IMR-90 (cell line): Measurements from ENCODE around the gene UQCC5. TPM values are rescaled to one million over a fixed set of nuclear protein-coding genes. Genes with fewer than 3 reads are reported as not detected.

Source experiments
- ATAC-seq: fragments of 200-7000 bp; cut with Tn5 transposase; 2 replicates; pipeline ENCODE4 v1.9.1; 2020; ENCODE audit warnings: low read depth, mild to moderate bottlenecking, moderate library complexity
- BruUV-seq: library from RNA; stranded (reverse); fragments of 400-500 nt; replicated peaks from 2 replicates; lab custom pipeline; 2021; lab: Mats Ljungman, UMichigan
- CTCF ChIA-PET: fragments of 300-600 bp; formaldehyde crosslinking; extraction: SDS; loops from one replicate; lab custom pipeline; 2021; ENCODE audit warnings: antibody characterized with exemption; lab: Yijun Ruan, JAX
- POLR2A ChIA-PET: fragments of 300-600 bp; sonication (Branson Sonifier 250); formaldehyde crosslinking; loops from one replicate; lab custom pipeline; 2022; ENCODE audit warnings: antibody characterized with exemption; ENCODE audit not compliant: unreplicated experiment; lab: Charles Lee
- DNase-seq: peaks from one replicate; pipeline ENCODE4 v3.0.0; 2013
- H2AFZ ChIP-seq: replicated peaks from 2 replicates; pipeline ENCODE3; 2013; ENCODE audit warnings: low read length, mild to moderate bottlenecking; ENCODE audit not compliant: poor library complexity
- H2AK5ac ChIP-seq: 2 replicates; pipeline ENCODE4 v1.6.1; 2013; ENCODE audit warnings: low read depth, low read length, inconsistent platforms
- H2AK9ac ChIP-seq: replicated peaks from 2 replicates; pipeline ENCODE3; 2013; ENCODE audit warnings: mild to moderate bottlenecking, low read depth, low read length, moderate library complexity; ENCODE audit not compliant: poor library complexity
- H2BK120ac ChIP-seq: 2 replicates; pipeline ENCODE4 v1.6.1; 2013; ENCODE audit warnings: low read depth, low read length, inconsistent platforms
- H2BK15ac ChIP-seq: 3 replicates; pipeline ENCODE4 v1.6.1; 2013; ENCODE audit warnings: low read depth, low read length, inconsistent platforms
- H2BK20ac ChIP-seq: 2 replicates; pipeline ENCODE4 v1.6.1; 2013; ENCODE audit warnings: low read depth, mild to moderate bottlenecking, inconsistent platforms, low read length, moderate library complexity
- H2BK5ac ChIP-seq: 2 replicates; pipeline ENCODE4 v1.6.1; 2013; ENCODE audit warnings: mild to moderate bottlenecking, low read depth, low read length, inconsistent platforms; ENCODE audit not compliant: poor library complexity, severe bottlenecking
- H3K14ac ChIP-seq: replicated peaks from 2 replicates; pipeline ENCODE4 v1.6.1; 2013; ENCODE audit warnings: low read depth, low read length, inconsistent platforms
- H3K18ac ChIP-seq: 2 replicates; pipeline ENCODE4 v1.6.1; 2013; ENCODE audit warnings: low read depth, low read length, control low read depth
- H3K23ac ChIP-seq: 2 replicates; pipeline ENCODE4 v1.6.1; 2013; ENCODE audit warnings: low read depth, low read length, inconsistent platforms
- H3K27ac ChIP-seq: 2 replicates; pipeline ENCODE4 v1.5.1; 2013; ENCODE audit warnings: mild to moderate bottlenecking, control low read depth, low read length; ENCODE audit not compliant: insufficient read depth
- H3K27me3 ChIP-seq: 2 replicates; pipeline ENCODE4 v1.6.1; 2013; ENCODE audit warnings: low read length; ENCODE audit not compliant: control insufficient read depth, insufficient read depth
- H3K36me3 ChIP-seq: 2 replicates; pipeline ENCODE4 v1.6.1; 2013; ENCODE audit warnings: low read length, mixed read lengths; ENCODE audit not compliant: control insufficient read depth, insufficient read depth
- H3K4ac ChIP-seq: 2 replicates; pipeline ENCODE4 v1.6.1; 2013; ENCODE audit warnings: low read depth, low read length, inconsistent platforms
- H3K4me1 ChIP-seq: 2 replicates; pipeline ENCODE4 v1.6.1; 2013; ENCODE audit warnings: low read length, mixed read lengths; ENCODE audit not compliant: control insufficient read depth, insufficient read depth
- H3K4me2 ChIP-seq: 2 replicates; pipeline ENCODE4 v1.6.1; 2013; ENCODE audit warnings: low read depth, mild to moderate bottlenecking, control low read depth, low read length, moderate library complexity
- H3K4me3 ChIP-seq: 2 replicates; pipeline ENCODE4 v1.5.1; 2013; ENCODE audit warnings: low read depth, mild to moderate bottlenecking, control low read depth, low read length, moderate library complexity; ENCODE audit not compliant: insufficient read depth
- H3K56ac ChIP-seq: 2 replicates; pipeline ENCODE4 v1.6.1; 2013; ENCODE audit warnings: low read length, inconsistent platforms; ENCODE audit not compliant: insufficient read depth; ENCODE audit errors: extremely low read depth
- H3K79me1 ChIP-seq, 2 experiments: 2 replicates each; pipeline ENCODE4 v1.6.1; 2013; ENCODE audit warnings: low read length in 2 of 2, inconsistent platforms in 1 of 2, low read depth in 1 of 2
- H3K9ac ChIP-seq: 2 replicates; pipeline ENCODE4 v1.6.1; 2013; ENCODE audit warnings: low read depth, low read length, control low read depth
- H3K9me1 ChIP-seq: 2 replicates; pipeline ENCODE4 v1.6.1; 2013; ENCODE audit warnings: low read length, inconsistent platforms; ENCODE audit not compliant: insufficient read depth
- H3K9me3 ChIP-seq: 2 replicates; pipeline ENCODE4 v1.6.1; 2013; ENCODE audit warnings: low read length; ENCODE audit not compliant: control insufficient read depth, insufficient read depth
- H4K20me1 ChIP-seq: 2 replicates; pipeline ENCODE4 v1.6.1; 2013; ENCODE audit warnings: low read length, inconsistent platforms; ENCODE audit not compliant: insufficient read depth
- H4K5ac ChIP-seq: 2 replicates; pipeline ENCODE4 v1.6.1; 2013; ENCODE audit warnings: mild to moderate bottlenecking, low read depth, low read length, control low read depth
- H4K8ac ChIP-seq, 2 experiments: 2 replicates each; pipeline ENCODE4 v1.6.1; 2013; ENCODE audit warnings: low read depth in 2 of 2, low read length in 2 of 2, control low read depth in 1 of 2, inconsistent platforms in 1 of 2
- H4K91ac ChIP-seq: 2 replicates; pipeline ENCODE4 v1.6.1; 2013; ENCODE audit warnings: low read depth, low read length, inconsistent platforms; ENCODE audit not compliant: insufficient read depth
- FOS ChIP-seq: fragments of 150-350 bp; IDR thresholded peaks from 2 replicates; pipeline ENCODE4 v1.6.1; 2016; ENCODE audit warnings: low read depth, low read length
- MXI1 ChIP-seq: IDR thresholded peaks from 2 replicates; pipeline ENCODE4 v1.6.1; 2012; ENCODE audit warnings: low read depth, mild to moderate bottlenecking, low read length, moderate library complexity, borderline replicate concordance
- WGBS, 2 experiments: methylation state at CpG; one replicate each; pipeline versions ENCODE4 v1.1.5 to v1.1.7; 2013; ENCODE audit warnings: missing lambda C conversion rate in 2 of 2; ENCODE audit not compliant: insufficient read length in 1 of 2; ENCODE audit errors: extremely low coverage in 2 of 2; 5-methylcytosine and 5-hydroxymethylcytosine counted together
- dilution Hi-C: fragments of 300-500 bp; cut with HindIII; formaldehyde crosslinking; loops from one replicate; pipeline ENCODE4 v1.14.3; 2018; ENCODE audit warnings: low sequenced_read_pairs; ENCODE audit not compliant: unreplicated experiment
- in situ Hi-C: fragments of 300-500 bp; cut with MboI; formaldehyde crosslinking; loops from 3 replicates; pipeline ENCODE4 v1.14.3; 2019; ENCODE audit warnings: low sequenced_read_pairs, inconsistent platforms, mixed read lengths
- intact Hi-C: fragments of 100-400 bp; cut with micrococcal nuclease; formaldehyde crosslinking; loops from 2 replicates; pipeline ENCODE4 v1.10.0; 2022
- polyA plus RNA-seq, 3 experiments: library from polyadenylated mRNA; depleted of rRNA; stranded (reverse); fragments of >200 nt; gene quantifications; 2 replicates each; pipeline ENCODE4 v1.2.3, GENCODE V29; 2012; ENCODE audit warnings: low replicate concordance in 1 of 3
- total RNA-seq: library from RNA; depleted of rRNA; stranded (reverse); fragments of >200 nt; gene quantifications from 2 replicates; pipeline ENCODE4 v1.2.3, GENCODE V29; 2012

UQCC5 gene
- total and polyA plus RNA-seq, 2 of the 4 experiments (the other 2 are of a cell fraction), result 1.1 to 16.9 TPM

DNA sequence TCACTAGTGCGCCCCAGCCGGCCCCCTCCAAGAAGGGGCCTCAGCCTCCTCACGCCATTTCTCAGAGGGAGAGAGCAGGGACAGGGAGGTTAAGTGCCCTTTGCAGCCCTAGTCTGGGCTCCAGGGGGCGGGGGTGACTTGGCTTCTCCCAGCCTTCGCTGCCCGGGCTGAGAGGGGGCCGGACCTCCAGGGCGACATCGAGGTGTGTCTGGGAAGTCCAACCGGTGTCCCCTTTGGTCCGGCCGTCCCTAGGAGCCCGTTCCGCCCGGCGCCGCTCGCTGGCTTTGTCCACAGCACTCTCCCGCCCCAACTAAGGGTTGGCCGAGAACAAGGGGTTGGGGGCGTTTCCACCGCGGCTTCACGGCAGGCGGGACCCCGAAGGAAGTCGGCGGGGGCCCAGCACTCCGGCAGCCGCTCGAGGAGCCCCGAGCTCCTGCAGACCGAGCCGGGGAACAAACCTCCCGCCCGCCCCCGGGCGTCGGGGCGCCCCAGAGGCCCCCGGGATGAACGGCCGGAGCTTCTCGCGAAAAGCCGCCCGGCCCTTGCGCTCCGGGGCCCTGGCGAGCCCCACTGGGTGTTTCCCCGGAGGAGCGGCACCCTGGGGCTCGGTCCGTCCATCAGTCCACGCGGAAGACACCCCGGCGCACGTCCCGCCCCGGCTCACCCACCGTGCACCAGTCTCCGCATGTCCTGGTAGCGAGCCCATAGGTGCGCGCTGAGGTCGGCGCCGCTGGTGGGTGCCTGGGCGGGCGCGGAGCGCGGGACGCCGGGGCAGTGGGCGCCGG is 3.4 kb upstream of the UQCC5 start:
- peak overlapping the region; percentile 78 for H2AK5ac ChIP-seq
- ChIA-PET POLR2A (no interaction called here), CTCF (no interaction called here)
- WGBS, 2 experiments, result 1% methylated on average over 17 of the region's 78 CpGs; no CpG with 5 or more reads in 1 of the 2 experiments
- H3K23ac ChIP-seq, result peak overlapping the region; percentile 46; the same call in 1 of the 2 replicates
- no peak overlapping the region for H3K18ac ChIP-seq
- H3K79me1 ChIP-seq, result peaks cover 28 to 85% of the 10 kb centered on the region in 2 experiments
- H3K9me1 ChIP-seq, result peaks cover 25% of the 10 kb centered on the region
- no peaks in the 10 kb centered on the region for H3K9me3 ChIP-seq
- intact Hi-C loops, result no loop called here
- H3K4me1 ChIP-seq, result peaks cover 32% of the 10 kb centered on the region
- peak overlapping the region; percentile 68 for H2AK9ac ChIP-seq
- DNase-seq (no peak), ATAC-seq (peak; percentile 1)
- H3K27ac ChIP-seq, result peak overlapping the region; percentile 72
- peak overlapping the region; percentile 61 for H2BK5ac ChIP-seq
- H2BK120ac ChIP-seq, result no peak overlapping the region
- H3K4me2 ChIP-seq, result peak overlapping the region; percentile 95
- H3K36me3 ChIP-seq, result peaks cover 11% of the 10 kb centered on the region
- 0 out of 2 replicates have a peak overlapping the region, but pooled peaks have one; percentile 10 for H4K5ac ChIP-seq
- H3K27me3 ChIP-seq, result no peaks in the 10 kb centered on the region
- BruUV-seq, result no TSS peak
- peak overlapping the region; percentile 75 for H3K9ac ChIP-seq
- dilution Hi-C loops, result no loop called here
- no peak for TF ChIP-seq FOS
- TF ChIP-seq MXI1, result peak; percentile 42; the same call in 1 of the 2 replicates
- peak overlapping the region; percentile 69 for H3K4ac ChIP-seq
- H3K4me3 ChIP-seq, result peak overlapping the region; percentile 72
- H3K56ac ChIP-seq, result peak overlapping the region; percentile 57
- H4K20me1 ChIP-seq, result peaks cover 55% of the 10 kb centered on the region
- peak overlapping the region; percentile 90 for H3K14ac ChIP-seq
- H2AFZ ChIP-seq, result peak overlapping the region; percentile 84
- in situ Hi-C loops, result no loop called here
- no peak overlapping the region for H2BK20ac ChIP-seq
- H4K8ac ChIP-seq, result peak overlapping the region; percentile 34 to 59; a peak in 2 of 4 replicates
- H4K91ac ChIP-seq, result peak overlapping the region; percentile 50; the same call in 1 of the 2 replicates
- no peak overlapping the region for H2BK15ac ChIP-seq
